ENCODE data around the gene ZNF628.

Gene ZNF628

DNA sequence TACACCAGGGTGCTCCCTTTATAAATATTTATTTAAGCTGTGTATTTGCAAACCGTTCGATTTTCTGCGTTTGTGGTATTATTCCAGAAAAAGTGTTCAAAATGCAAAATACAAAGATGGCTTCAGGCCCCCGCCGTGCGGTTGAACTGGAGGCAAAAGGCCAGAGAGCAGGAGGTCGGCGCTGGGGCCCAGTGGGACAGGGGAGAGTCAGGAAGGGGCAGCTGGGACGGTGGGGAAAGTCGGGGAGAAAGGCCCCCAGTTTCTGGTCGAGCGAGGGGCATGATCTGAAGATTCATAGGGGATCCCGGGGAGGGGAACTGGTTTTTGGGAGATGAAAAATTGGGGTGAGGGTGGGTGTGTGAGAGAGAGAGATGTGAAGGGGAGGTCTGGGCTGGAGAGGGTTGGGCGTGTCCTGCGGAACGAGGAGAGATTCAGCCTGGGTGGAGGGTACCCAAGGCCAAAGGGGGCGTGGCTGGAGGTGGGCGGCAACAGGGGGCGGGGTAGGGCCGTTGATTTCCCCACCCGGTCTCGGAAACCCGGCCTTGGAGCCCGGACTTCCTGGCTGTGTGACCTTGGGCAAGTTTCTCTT lies 15.7 kb upstream of the ZNF628 start:
- Histone ChIP-seq H3K4me1 (peaks cover 4% of the 10 kb centered on the region), H3K27me3 (ENCODE audit: control insufficient read depth, insufficient read depth, low read length) (no peaks in the 10 kb centered on the region), H3K79me2 (no peaks in the 10 kb centered on the region), H2AFZ (peak overlapping the region; percentile 77), H3K27ac (peak overlapping the region; percentile 96), H3K36me3 (ENCODE audit: control insufficient read depth, insufficient read depth, low read length) (no peaks in the 10 kb centered on the region), H3K9ac (peak overlapping the region; percentile 86), H3K9me3 (ENCODE audit: control insufficient read depth, low read length) (no peaks in the 10 kb centered on the region), H3K4me3 (ENCODE audit: low read depth, low read length) (peak overlapping the region; percentile 84), H3K4me2 (ENCODE audit: low read length) (peak overlapping the region; percentile 87)
- TF ChIP-seq, protein P1, sequence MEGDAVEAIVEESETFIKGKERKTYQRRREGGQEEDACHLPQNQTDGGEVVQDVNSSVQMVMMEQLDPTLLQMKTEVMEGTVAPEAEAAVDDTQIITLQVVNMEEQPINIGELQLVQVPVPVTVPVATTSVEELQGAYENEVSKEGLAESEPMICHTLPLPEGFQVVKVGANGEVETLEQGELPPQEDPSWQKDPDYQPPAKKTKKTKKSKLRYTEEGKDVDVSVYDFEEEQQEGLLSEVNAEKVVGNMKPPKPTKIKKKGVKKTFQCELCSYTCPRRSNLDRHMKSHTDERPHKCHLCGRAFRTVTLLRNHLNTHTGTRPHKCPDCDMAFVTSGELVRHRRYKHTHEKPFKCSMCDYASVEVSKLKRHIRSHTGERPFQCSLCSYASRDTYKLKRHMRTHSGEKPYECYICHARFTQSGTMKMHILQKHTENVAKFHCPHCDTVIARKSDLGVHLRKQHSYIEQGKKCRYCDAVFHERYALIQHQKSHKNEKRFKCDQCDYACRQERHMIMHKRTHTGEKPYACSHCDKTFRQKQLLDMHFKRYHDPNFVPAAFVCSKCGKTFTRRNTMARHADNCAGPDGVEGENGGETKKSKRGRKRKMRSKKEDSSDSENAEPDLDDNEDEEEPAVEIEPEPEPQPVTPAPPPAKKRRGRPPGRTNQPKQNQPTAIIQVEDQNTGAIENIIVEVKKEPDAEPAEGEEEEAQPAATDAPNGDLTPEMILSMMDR (IDR thresholded peaks at IDR 0.05): no peak

DNA sequence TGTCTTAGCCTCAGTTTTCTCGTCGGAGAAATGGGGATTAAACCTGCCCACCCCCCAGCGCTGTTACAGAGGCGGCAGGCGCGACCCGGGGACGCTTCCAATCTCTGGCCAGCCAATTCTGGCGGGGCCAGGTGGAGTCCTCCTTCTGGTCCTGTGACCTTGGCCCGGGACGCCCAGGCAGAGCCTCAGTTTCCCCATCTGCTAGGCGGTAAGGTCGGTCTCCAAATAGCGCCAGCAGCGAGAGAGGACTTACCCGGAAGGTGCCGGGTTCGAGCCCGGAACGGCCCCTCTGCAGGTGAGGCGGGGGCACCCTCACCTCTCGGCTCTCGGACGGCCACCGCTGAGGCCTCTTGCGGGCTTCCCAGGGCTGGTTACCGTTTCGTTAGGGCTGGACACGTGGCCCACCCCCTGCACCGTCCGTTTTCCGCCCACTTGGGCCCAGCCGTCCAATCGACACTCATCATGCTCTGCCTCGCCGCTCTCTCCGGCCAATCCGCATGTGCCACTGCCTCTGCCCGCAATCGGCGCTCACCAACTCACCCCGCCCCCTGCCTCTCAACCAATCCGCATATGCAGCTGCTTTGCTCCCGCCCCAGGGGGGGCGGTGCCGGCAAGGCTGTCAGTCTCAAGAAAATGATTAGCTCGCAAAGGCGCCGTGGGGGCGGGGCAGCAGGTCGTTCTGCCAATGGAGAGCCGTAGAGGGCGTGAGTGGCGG lies 15.0 kb upstream of the ZNF628 start, which contains the start of gene ISOC2:
Gene ISOC2, minus strand, starts transcription at position 384 of the 715 bp plus-strand sequence. CDS start 5,156 bp downstream, outside the sequence.
- no peaks in the 10 kb centered on the region for H3K36me3 ChIP-seq (ENCODE audit: control insufficient read depth, insufficient read depth, low read length)
- no peaks in the 10 kb centered on the region for H3K9me3 ChIP-seq (ENCODE audit: control insufficient read depth, low read length)
- H2AFZ ChIP-seq: peak within 1 kb of the TSS; percentile 80
- TF ChIP-seq, protein P1 (IDR thresholded peaks at IDR 0.05): no peak
- no peaks in the 10 kb centered on the region for H3K79me2 ChIP-seq
- peak within 1 kb of the TSS; percentile 96 for H3K27ac ChIP-seq
- peak within 1 kb of the TSS; percentile 86 for H3K9ac ChIP-seq
- H3K27me3 ChIP-seq (ENCODE audit: control insufficient read depth, insufficient read depth, low read length): no peaks in the 10 kb centered on the region
- peaks cover 4% of the 10 kb centered on the region for H3K4me1 ChIP-seq
- H3K4me3 ChIP-seq (ENCODE audit: low read depth, low read length): peak within 1 kb of the TSS; percentile 94
- peak within 1 kb of the TSS; percentile 95 for H3K4me2 ChIP-seq (ENCODE audit: low read length)

DNA sequence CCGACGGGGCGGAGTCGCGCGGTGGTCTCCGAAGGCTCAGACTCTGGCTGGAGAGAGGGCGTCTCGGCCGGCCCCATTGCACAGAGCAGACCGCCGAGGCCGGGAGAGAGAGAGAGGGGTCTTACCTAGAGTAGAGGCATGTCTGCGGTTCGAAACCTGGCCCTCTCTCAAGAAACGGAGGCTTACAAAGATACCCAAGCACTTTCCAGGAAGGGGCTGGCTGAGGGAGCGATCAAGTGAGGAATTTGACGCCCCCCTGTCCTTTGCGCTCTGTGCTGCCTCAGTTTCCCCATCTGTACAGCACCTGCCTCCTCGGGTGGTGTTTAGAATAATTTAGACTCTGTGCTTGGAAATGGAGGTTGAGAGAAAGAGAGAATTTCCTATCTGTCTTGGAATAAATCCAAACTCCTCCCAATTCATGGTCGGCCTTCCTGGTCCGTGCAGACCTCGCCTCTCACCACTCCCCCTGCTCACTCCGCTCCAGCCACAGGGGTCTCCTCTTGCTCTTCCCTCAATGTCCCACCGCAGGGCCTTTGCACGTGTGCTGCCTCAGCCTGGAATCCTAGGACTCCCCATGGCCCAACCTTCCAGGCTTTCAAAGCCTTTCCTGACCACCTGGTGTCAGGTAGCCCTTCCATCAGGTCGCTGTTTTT lies 14.3 kb upstream of the ZNF628 start:
- no peaks in the 10 kb centered on the region for H3K9me3 ChIP-seq (ENCODE audit: control insufficient read depth, low read length)
- peak overlapping the region; percentile 80 for H2AFZ ChIP-seq
- H3K4me1 ChIP-seq: peaks cover 4% of the 10 kb centered on the region
- H3K4me2 ChIP-seq (ENCODE audit: low read length): peak overlapping the region; percentile 95
- H3K27ac ChIP-seq: peak overlapping the region; percentile 50
- H3K9ac ChIP-seq: no peak overlapping the region
- TF ChIP-seq, protein P1 (IDR thresholded peaks at IDR 0.05): no peak
- H3K79me2 ChIP-seq: no peaks in the 10 kb centered on the region
- H3K27me3 ChIP-seq (ENCODE audit: control insufficient read depth, insufficient read depth, low read length): no peaks in the 10 kb centered on the region
- H3K4me3 ChIP-seq (ENCODE audit: low read depth, low read length): peak overlapping the region; percentile 94
- H3K36me3 ChIP-seq (ENCODE audit: control insufficient read depth, insufficient read depth, low read length): no peaks in the 10 kb centered on the region

DNA sequence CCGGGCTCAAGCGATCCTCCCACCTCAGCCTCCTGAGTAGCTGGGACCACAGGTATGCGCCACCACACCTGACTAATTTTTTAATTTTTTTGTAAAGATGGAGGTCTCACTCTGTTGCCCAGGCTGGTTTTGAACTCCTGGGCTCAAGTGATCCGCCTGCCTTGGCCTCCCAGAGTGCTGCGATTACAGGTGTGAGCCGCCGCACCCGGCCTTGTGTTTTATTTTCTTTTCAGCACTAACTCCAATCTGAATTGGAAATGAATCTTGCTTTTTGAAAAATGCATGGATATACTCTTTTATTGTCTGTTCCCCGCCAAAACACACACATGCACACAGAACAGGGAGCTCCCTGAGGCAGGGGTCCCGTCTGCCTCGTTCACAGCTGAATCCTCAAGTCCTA lies 13.7 kb upstream of the ZNF628 start:
- H3K4me3 ChIP-seq (ENCODE audit: low read depth, low read length): no peak overlapping the region
- TF ChIP-seq, protein P1 (IDR thresholded peaks at IDR 0.05): no peak
- H3K4me1 ChIP-seq: peaks cover 7% of the 10 kb centered on the region
- H3K9ac ChIP-seq: no peak overlapping the region
- H3K9me3 ChIP-seq (ENCODE audit: control insufficient read depth, low read length): no peaks in the 10 kb centered on the region
- no peaks in the 10 kb centered on the region for H3K27me3 ChIP-seq (ENCODE audit: control insufficient read depth, insufficient read depth, low read length)
- no peak overlapping the region for H2AFZ ChIP-seq
- no peak overlapping the region for H3K4me2 ChIP-seq (ENCODE audit: low read length)
- H3K36me3 ChIP-seq (ENCODE audit: control insufficient read depth, insufficient read depth, low read length): no peaks in the 10 kb centered on the region
- H3K79me2 ChIP-seq: no peaks in the 10 kb centered on the region
- H3K27ac ChIP-seq: no peak overlapping the region
